ENCODE results near the gene ABCC11.

ABCC11 gene

GRCh38 chr16:48153774-48154173 is 93.6 kb downstream of the ABCC11 start:
- TF ChIP-seq CTCF (IDR thresholded peaks at IDR 0.05; ENCODE audit: low read depth, low read length) = no peak
- no peak for DNase-seq (ENCODE audit: extremely low read depth, low read depth)

- no peak for DNase-seq (ENCODE audit: extremely low read depth, low read depth)
- TF ChIP-seq CTCF (IDR thresholded peaks at IDR 0.05; ENCODE audit: low read depth, low read length) = no peak
Measured at GRCh38 chr16:48152226-48152625, 95.1 kb downstream of the ABCC11 start.

DNA sequence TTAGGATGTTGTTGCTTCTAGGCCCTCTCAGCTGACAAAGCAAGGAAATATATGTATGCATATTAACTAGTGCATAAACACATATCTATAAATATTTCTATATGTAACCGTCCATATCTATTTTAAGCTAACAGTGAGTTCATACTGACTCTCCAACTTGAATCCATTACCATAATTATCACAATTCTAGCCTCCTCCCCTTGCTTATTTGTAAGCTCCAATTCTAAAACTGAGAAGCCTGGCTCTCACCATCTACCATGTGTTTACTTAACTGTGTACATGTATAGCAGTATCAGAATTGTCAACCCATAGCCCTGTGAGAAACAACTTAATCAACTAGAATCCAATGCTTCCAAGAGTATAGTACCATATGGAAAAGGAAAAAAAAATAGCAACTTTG is 96.6 kb downstream of the ABCC11 start:
- no peak for TF ChIP-seq CTCF (IDR thresholded peaks at IDR 0.05; ENCODE audit: low read depth, low read length)
- DNase-seq (ENCODE audit: extremely low read depth, low read depth) = no peak

GRCh38 chr16:48146710-48147109 is 100.6 kb downstream of the ABCC11 start:
- no peak for DNase-seq (ENCODE audit: extremely low read depth, low read depth)
- no peak for TF ChIP-seq CTCF (IDR thresholded peaks at IDR 0.05; ENCODE audit: low read depth, low read length)

- DNase-seq (ENCODE audit: extremely low read depth, low read depth) = no peak
- TF ChIP-seq CTCF (IDR thresholded peaks at IDR 0.05; ENCODE audit: low read depth, low read length) = no peak
Measured at GRCh38 chr16:48146131-48146530, 101.2 kb downstream of the ABCC11 start.

DNA sequence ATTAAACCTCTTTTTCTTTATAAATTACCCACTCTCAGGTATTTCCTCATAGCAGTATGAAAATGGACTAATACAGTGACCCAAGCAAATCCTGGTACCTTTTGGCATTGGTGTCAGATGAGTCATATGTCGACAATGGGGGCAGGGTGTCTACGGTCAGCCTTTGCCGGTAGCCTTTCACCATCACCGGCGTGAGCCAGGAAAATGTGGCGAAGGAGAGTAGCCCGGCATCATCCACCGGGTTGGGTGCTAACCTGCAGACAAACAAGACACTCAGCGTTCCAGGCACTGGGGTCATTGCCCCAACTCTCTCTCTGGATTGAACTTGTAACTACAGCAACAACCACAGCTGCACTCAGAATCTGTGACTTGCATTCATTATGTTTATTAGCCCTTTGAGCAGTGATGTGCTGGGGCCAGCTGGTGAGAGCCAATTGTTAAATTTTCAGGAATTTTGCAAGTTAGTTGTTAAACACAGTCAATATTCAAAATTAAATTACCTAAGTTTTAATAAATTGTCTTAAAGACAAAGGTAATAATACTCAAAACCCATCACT is 103.4 kb downstream of the ABCC11 start:
- no peak for DNase-seq (ENCODE audit: extremely low read depth, low read depth)
- TF ChIP-seq CTCF (IDR thresholded peaks at IDR 0.05; ENCODE audit: low read depth, low read length) = no peak

GRCh38 chr16:48140821-48141220 is 106.5 kb downstream of the ABCC11 start:
- TF ChIP-seq CTCF (IDR thresholded peaks at IDR 0.05; ENCODE audit: low read depth, low read length) = no peak
- no peak for DNase-seq (ENCODE audit: extremely low read depth, low read depth)

All from AG09319 (cell line).